22Rv1 (cell line): ENCODE measurements around the gene ZBTB42.

Source experiments
- H3K27ac ChIP-seq: fragments of 450-650 bp; 2 replicates; pipeline ENCODE4 v1.5.1; 2017
- CTCF ChIP-seq: fragments of 450-650 bp; IDR thresholded peaks from 2 replicates; pipeline ENCODE4 v1.5.1; 2017; ENCODE audit warnings: mild to moderate bottlenecking
- ZFX ChIP-seq: fragments of 450-650 bp; IDR thresholded peaks from 2 replicates; pipeline ENCODE4 v1.6.1; 2017; ENCODE audit warnings: antibody characterized with exemption, borderline replicate concordance

The ZBTB42 gene

GRCh38 chr14:104788873-104789663, 11.8 kb upstream of the ZBTB42 start:
- no peak for TF ChIP-seq ZFX
- no peak for TF ChIP-seq CTCF

GRCh38 chr14:104789752-104790743, 10.9 kb upstream of the ZBTB42 start:
- TF ChIP-seq ZFX (no peak), CTCF (no peak)
- no peak overlapping the region for H3K27ac ChIP-seq

More at GRCh38 chr14:104788873-104789663, 11.8 kb upstream of the ZBTB42 start:
- no peak overlapping the region for H3K27ac ChIP-seq

GRCh38 chr14:104791425-104791824, 9.5 kb upstream of the ZBTB42 start:
- H3K27ac ChIP-seq, result no peak overlapping the region
- TF ChIP-seq ZFX (no peak), CTCF (no peak)

GRCh38 chr14:104792101-104792884, 8.6 kb upstream of the ZBTB42 start:
- TF ChIP-seq CTCF (no peak), ZFX (no peak)
- peak overlapping the region; percentile 98 for H3K27ac ChIP-seq

- peak overlapping the region; percentile 98 for H3K27ac ChIP-seq
- TF ChIP-seq ZFX (no peak), CTCF (no peak)
Observed at GRCh38 chr14:104792945-104793702, 7.8 kb upstream of the ZBTB42 start.

GRCh38 chr14:104793703-104793959, 7.3 kb upstream of the ZBTB42 start:
- TF ChIP-seq ZFX (no peak), CTCF (no peak)
- peak overlapping the region; percentile 98 for H3K27ac ChIP-seq
